Measurements from ENCODE around the gene ASTN2. TPM values are rescaled to one million over a fixed set of nuclear protein-coding genes. Genes with fewer than 3 reads are reported as not detected.

ASTN2 gene
- total RNA-seq, 1 experiment from 2014 or later: 4.8 TPM

- Histone ChIP-seq H3K4me1 (ENCODE audit: control insufficient read depth in 1 of 2, insufficient read depth in 2 of 2, low read length in 2 of 2) (peaks cover 5 to 16% of the 10 kb centered on the region in 2 experiments; a peak in 3 of 4 replicates), H3K4me3 (replicated peaks in 1 of 2; ENCODE audit: low read depth in 1 of 2, low read length in 2 of 2) (no peak overlapping the region), H3K36me3 (ENCODE audit: control insufficient read depth in 1 of 2, insufficient read depth in 2 of 2, low read length in 2 of 2) (no peaks in the 10 kb centered on the region), H3K79me2 (ENCODE audit: insufficient read depth, low read length) (no peaks in the 10 kb centered on the region), H2AFZ (ENCODE audit: low read depth, low read length, poor library complexity, severe bottlenecking) (no peak overlapping the region), H3K9ac (ENCODE audit: low read length) (no peak overlapping the region), H3K27ac (ENCODE audit: low read depth, low read length) (no peak overlapping the region), H3K9me3 (ENCODE audit: control insufficient read depth in 1 of 2, insufficient read depth in 1 of 2, low read depth in 1 of 2, low read length in 2 of 2) (no peaks in the 10 kb centered on the region), H4K20me1 (ENCODE audit: insufficient read depth) (no peaks in the 10 kb centered on the region), H3K27me3 (ENCODE audit: insufficient read depth, low read length) (no peaks in the 10 kb centered on the region), H3K4me2 (ENCODE audit: low read length) (no peak overlapping the region), H3K9me2 (ENCODE audit: insufficient read depth) (no peaks in the 10 kb centered on the region)
- BruUV-seq (replicated peaks): no TSS peak
- ChIA-PET POLR2A (no interaction called here), CTCF (no interaction called here), RAD21 (ENCODE audit: low non-redundant PET in 1 of 2, low total read pairs in 2 of 2, uncharacterized antibody in 2 of 2, unreplicated experiment in 2 of 2) (interaction anchor here in 1 of 2 experiments (0.6 kb wide), 1 partner anchor 973 kb away, joined by 3 read pairs; no protein-coding TSS in a partner anchor)
- no peak for TF ChIP-seq CBX3 (IDR thresholded peaks at IDR 0.05; ENCODE audit: low read depth)
- TF ChIP-seq ZFX (IDR thresholded peaks at IDR 0.05): no peak
- TF ChIP-seq ATF3 (IDR thresholded peaks at IDR 0.05): no peak
- TF ChIP-seq ZNF274 (IDR thresholded peaks at IDR 0.05; ENCODE audit: low read depth, low read length): no peak
- no peak for TF ChIP-seq POLR2AphosphoS5 (IDR thresholded peaks at IDR 0.05; ENCODE audit: low read depth, low read length)
- no peak for TF ChIP-seq MAX (IDR thresholded peaks at IDR 0.05)
- TF ChIP-seq ELF1 (IDR thresholded peaks at IDR 0.05; ENCODE audit: borderline replicate concordance, low read depth): no peak
- TF ChIP-seq FOSL1 (IDR thresholded peaks at IDR 0.05; ENCODE audit: low read depth): no peak
- no peak for TF ChIP-seq SP1 (IDR thresholded peaks at IDR 0.05; ENCODE audit: low read depth)
- TF ChIP-seq RAD21 (IDR thresholded peaks at IDR 0.05; ENCODE audit: low read depth): no peak
- no peak for TF ChIP-seq TCF7L2 (IDR thresholded peaks at IDR 0.05; ENCODE audit: borderline replicate concordance, extremely low read depth, insufficient read depth, insufficient read length)
- TF ChIP-seq CEBPB (IDR thresholded peaks at IDR 0.05; ENCODE audit: low read depth): no peak
- TF ChIP-seq ZBTB33 (IDR thresholded peaks at IDR 0.05; ENCODE audit: extremely low read depth, insufficient replicate concordance, low read length): no peak
- TF ChIP-seq EZH2phosphoT487 (IDR thresholded peaks at IDR 0.05; ENCODE audit: borderline replicate concordance): no peak
- TF ChIP-seq REST (IDR thresholded peaks at IDR 0.05; ENCODE audit: low read depth): no peak
- intact Hi-C loops (cut with micrococcal nuclease): no loop called here
- ATAC-seq (no peak), DNase-seq (ENCODE audit: low read depth, low spot score) (no peak)
Measured at GRCh38 chr9:116565986-116566385, 848.9 kb downstream of the ASTN2 start.
